ENCODE measurements around the gene SLC5A4.
"Not testable (repeated sequence)": the region's sequence is repeated elsewhere in the genome, so short reads cannot be mapped to it uniquely, and the experiment has no call there.

SLC5A4 gene

DNA sequence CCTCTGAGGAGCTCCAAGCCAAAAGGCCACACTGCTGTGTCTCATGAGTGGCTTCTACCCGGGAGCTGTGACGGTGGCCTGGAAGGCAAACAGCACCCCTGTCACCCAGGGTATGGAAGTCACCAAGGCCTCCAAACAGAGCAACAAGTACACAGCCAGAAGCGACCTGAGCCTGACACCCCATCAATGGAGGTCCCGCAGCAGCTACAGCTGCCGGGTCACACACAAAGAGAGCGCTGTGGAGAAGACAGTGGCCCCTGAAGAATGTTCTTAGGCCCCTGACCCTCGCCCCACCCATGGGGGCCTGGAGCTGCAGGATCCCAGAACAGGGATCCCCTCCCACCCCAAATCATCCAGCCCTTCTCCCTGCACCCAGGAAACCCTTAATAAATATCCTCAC, 55.2 kb downstream of the SLC5A4 start:
- DNase-seq (ENCODE audit: insufficient read length, low spot score) (no peak), FAIRE-seq (no peak)
- TF ChIP-seq, protein P1, sequence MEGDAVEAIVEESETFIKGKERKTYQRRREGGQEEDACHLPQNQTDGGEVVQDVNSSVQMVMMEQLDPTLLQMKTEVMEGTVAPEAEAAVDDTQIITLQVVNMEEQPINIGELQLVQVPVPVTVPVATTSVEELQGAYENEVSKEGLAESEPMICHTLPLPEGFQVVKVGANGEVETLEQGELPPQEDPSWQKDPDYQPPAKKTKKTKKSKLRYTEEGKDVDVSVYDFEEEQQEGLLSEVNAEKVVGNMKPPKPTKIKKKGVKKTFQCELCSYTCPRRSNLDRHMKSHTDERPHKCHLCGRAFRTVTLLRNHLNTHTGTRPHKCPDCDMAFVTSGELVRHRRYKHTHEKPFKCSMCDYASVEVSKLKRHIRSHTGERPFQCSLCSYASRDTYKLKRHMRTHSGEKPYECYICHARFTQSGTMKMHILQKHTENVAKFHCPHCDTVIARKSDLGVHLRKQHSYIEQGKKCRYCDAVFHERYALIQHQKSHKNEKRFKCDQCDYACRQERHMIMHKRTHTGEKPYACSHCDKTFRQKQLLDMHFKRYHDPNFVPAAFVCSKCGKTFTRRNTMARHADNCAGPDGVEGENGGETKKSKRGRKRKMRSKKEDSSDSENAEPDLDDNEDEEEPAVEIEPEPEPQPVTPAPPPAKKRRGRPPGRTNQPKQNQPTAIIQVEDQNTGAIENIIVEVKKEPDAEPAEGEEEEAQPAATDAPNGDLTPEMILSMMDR (IDR thresholded peaks at IDR 0.05; ENCODE audit: insufficient read depth, missing control alignments) = no peak

DNA sequence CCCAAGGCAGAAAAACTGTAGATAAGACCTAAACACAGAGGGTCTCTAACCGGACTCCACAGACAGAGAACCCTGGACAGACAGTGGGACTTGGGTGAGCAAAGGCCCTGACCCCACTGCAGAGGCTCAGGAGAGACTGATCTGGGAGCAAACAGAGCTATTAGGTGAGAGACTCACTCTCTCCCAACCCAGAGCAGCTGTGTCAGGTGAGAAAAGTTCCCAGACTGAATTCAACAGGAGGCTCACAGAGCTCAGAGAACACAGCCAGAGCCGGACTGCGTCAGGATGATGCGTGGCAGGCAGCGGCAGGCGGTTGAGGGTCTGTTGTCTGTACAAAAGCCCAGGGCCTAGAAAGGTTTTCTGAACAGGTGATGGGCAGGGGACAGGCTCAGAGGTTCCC, 55.8 kb downstream of the SLC5A4 start:
- FAIRE-seq (no peak), DNase-seq (ENCODE audit: insufficient read length, low spot score) (no peak)
- TF ChIP-seq, protein P1 (IDR thresholded peaks at IDR 0.05; ENCODE audit: insufficient read depth, missing control alignments) = no peak

DNA sequence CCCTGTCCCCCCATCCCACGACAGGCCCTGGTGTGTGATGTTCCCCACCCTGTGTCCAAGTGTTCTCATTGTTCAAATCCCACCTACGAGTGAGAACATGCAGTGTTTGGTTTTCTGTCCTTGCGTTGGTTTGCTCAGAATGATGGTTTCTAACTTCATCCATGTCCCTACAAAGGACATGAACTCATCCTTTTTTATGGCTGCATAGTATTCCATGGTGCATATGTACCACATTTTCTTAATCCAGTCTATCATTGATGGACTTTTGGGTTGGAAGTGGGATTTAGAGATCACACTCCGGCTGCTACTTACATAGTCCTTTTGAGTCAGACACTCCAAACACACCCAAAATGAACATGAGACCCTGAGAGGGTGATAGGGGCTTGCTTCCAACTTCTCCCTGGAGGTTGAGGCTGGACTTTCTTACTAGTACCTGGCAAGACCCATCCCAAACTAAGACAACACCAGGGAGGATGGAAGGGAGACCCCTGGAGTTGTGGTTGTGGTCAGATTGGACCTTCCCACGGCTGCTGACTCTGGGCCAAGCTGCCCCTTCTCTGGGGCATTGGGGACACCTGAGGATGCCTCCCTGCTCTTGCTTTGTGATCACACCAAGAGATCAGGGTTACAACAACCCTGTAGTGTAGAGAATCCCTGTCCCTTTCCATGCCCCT, 57.5 kb downstream of the SLC5A4 start:
- not testable (repeated sequence) for FAIRE-seq; DNase-seq (ENCODE audit: insufficient read length, low spot score)

DNA sequence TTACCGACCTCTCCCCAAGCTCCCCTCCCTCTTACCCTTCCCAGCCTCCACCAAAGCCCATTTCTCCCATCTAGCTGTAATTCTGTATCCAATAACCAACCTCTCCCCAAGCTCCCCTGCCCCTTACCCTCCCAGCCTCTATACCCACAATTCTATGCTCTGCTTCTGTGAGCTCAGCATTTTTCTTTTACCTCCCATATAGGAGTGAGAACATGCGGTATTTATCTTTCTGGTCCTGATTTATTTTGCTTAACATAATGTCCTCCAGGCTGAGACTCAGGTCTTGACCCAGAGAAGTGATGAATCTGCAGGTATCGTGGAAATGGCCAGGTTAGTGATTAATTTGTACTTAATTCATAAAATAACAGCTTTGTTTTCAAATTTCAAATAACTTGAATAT, 59.2 kb downstream of the SLC5A4 start:
- DNase-seq (ENCODE audit: insufficient read length, low spot score); FAIRE-seq: not testable (repeated sequence)

DNA sequence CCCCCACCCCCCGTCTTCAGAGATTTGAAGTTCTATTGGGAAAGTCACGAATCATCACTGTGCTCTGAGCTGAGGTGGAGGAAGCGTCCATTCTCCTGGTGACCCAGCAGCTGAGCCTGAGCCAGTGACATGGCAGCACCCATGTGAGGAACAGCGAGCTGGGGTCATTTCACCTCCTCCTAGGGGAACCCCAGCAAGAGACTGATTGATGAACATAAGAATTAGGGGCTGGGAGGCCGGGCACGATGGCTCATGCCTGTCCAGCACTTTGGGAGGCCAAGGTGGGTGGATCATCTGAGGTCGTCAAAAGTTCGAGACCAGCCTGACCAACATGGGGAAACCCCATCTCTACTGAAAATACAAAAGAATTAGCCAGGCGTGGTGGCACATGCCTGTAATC, 61.8 kb downstream of the SLC5A4 start:
- DNase-seq (ENCODE audit: insufficient read length, low spot score); FAIRE-seq: not testable (repeated sequence)

DNA sequence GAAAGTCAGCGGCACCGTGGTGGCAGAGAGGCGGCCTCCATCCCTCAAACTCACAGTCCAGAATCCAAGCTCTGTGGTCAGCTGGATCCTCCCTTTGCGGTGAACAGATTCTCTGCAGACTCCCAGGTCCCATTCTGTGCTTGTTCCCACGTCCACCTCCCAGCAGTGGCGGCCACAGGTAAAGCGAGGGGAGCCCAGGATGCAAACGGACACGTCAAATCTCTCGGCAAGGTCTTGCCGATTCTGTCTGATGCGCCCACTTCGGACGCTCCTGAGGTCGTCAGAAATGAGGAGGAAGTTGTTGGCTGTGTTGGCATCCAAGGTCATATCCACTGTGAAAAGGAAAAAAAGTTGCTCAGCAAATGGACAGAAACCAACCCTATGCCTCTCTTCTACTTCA, 64.1 kb downstream of the SLC5A4 start:
- DNase-seq (ENCODE audit: insufficient read length, low spot score); FAIRE-seq: not testable (repeated sequence)

DNA sequence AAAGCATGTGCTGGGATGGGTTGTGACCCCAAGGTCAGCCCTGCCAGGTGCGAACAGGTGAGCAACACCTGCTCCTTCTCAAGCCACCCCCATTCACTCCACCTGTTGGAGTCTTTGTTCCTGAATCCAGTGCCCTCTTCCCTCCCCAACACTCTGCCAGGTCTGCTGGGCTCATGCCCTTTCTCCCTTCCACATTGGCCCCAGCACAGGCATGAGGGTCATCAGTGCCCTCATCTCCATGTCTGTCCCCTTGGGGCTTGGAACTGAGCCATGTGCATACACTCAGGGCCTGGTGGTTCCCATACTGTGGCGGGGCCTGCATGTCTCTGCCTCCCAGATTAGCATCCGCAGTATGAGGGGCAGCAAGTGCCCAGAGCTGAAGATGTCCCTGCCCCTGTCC, 69.3 kb downstream of the SLC5A4 start:
- DNase-seq (ENCODE audit: insufficient read length, low spot score) (no peak), FAIRE-seq (no peak)
- TF ChIP-seq, protein P1 (IDR thresholded peaks at IDR 0.05; ENCODE audit: insufficient read depth, missing control alignments) = no peak

DNA sequence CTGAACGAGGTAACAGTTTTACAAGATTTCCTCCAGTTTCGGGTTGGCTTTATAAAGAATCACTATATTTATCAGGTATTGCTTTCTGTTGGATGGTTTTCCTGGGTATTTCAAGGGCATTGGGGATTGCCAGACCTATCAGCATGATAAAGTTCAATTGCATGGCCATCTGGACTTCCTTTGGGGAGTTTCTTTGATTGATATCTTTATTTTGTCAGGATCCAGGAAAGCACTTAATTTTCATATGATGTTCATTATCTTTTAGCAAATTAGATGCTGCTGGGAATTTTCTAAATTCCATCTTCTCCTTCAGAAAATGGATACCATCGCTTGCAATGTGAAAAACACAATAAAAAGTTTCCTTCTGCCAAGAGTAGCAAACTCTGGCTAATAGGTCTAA, 71.5 kb downstream of the SLC5A4 start:
- DNase-seq (ENCODE audit: insufficient read length, low spot score) = no peak
- TF ChIP-seq, protein P1 (IDR thresholded peaks at IDR 0.05; ENCODE audit: insufficient read depth, missing control alignments) = no peak
- FAIRE-seq = no peak

DNA sequence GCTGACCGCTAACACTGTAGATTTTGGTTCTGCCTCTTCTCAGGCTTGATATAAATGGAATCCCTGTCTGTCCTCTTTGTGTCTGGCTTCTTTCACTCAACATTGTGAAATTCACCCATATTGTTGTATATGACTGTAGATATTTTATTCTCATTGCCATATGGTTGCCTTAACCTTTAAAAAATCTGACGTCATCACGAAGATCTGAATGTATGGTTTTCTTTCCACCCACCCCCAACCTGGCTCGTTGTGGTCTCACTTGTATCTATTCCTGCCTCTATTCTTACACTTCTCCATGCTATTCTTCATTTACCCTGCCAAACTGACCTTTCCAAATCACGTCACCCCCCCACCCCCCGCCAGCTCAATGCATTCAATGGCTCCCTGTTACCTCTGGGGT, 74.1 kb downstream of the SLC5A4 start:
- FAIRE-seq = no peak
- no peak for DNase-seq (ENCODE audit: insufficient read length, low spot score)
- TF ChIP-seq, protein P1 (IDR thresholded peaks at IDR 0.05; ENCODE audit: insufficient read depth, missing control alignments) = no peak

Data from D721Med (cell line).